RPMI7951 (cell line): ENCODE data around the gene CFAP46. TPM values are rescaled to one million over a fixed set of nuclear protein-coding genes. Genes with fewer than 3 reads are reported as not detected.
"Not testable (repeated sequence)": the region's sequence is repeated elsewhere in the genome, so short reads cannot be mapped to it uniquely, and the experiment has no call there.

Experiments
- DNase-seq: peaks from one replicate; pipeline ENCODE4 v3.0.0-alpha.2; 2012; ENCODE audit warnings: low read depth
- total RNA-seq: library from RNA; depleted of rRNA; stranded (reverse); fragments of >200 nt; shearing (Covaris generic); gene quantifications from 2 replicates; pipeline ENCODE4 v1.2.3, GENCODE V29; 2014

The CFAP46 gene
- total RNA-seq, 1 experiment from 2014 or later = not detected

- DNase-seq = no peak
Measured at GRCh38 chr10:132945125-132945893, 2.9 kb upstream of the CFAP46 start.

GRCh38 chr10:132944510-132944909, 2.1 kb upstream of the CFAP46 start:
- no peak for DNase-seq

- no peak for DNase-seq
Measured at GRCh38 chr10:132943791-132944404, 1.5 kb upstream of the CFAP46 start.

GRCh38 chr10:132943058-132943790, 854 bp upstream of the CFAP46 start:
- DNase-seq = no peak

- DNase-seq = no peak
Measured at GRCh38 chr10:132941640-132942051, 724 bp downstream of the CFAP46 start.

GRCh38 chr10:132940791-132941465, 1.4 kb downstream of the CFAP46 start:
- DNase-seq = no peak

- DNase-seq = peak; percentile 17
Measured at GRCh38 chr10:132939957-132940790, 2.2 kb downstream of the CFAP46 start.

GRCh38 chr10:132939378-132939955, 2.9 kb downstream of the CFAP46 start:
- no peak for DNase-seq

GRCh38 chr10:132938472-132939339, 3.7 kb downstream of the CFAP46 start:
- peak; percentile 3 for DNase-seq

GRCh38 chr10:132937861-132938260, 4.5 kb downstream of the CFAP46 start:
- DNase-seq = no peak

GRCh38 chr10:132934953-132935352, 7.4 kb downstream of the CFAP46 start:
- DNase-seq = no peak

GRCh38 chr10:132933308-132934042, 8.9 kb downstream of the CFAP46 start:
- no peak for DNase-seq

- no peak for DNase-seq
Measured at GRCh38 chr10:132932461-132933307, 9.7 kb downstream of the CFAP46 start.

GRCh38 chr10:132931258-132932250, 10.8 kb downstream of the CFAP46 start:
- DNase-seq = not testable (repeated sequence)

GRCh38 chr10:132930701-132931100, 11.7 kb downstream of the CFAP46 start:
- not testable (repeated sequence) for DNase-seq

GRCh38 chr10:132929953-132930548, 12.3 kb downstream of the CFAP46 start:
- no peak for DNase-seq
